SH-SY5Y (cell line): ENCODE results near the gene ACP2.

Experiments
- GATA2 ChIP-seq: IDR thresholded peaks from 2 replicates; pipeline ENCODE4 v1.6.1; 2011; ENCODE audit warnings: mild to moderate bottlenecking, low read depth, low read length
- GATA3 ChIP-seq: IDR thresholded peaks from 2 replicates; pipeline ENCODE4 v1.6.1; 2011; ENCODE audit warnings: low read depth, mild to moderate bottlenecking, low read length, moderate library complexity

- TF ChIP-seq GATA2 (no peak), GATA3 (no peak)
These were observed 10.8 kb upstream of the ACP2 start for GRCh38 chr11:47259232-47259977.
